Dendritic cell treated with granulocyte-macrophage colony-stimulating factor and Interleukin-4, amounts not matched to agents 40 ng/mL and 50 ng/mL, for 4 days (primary cell): ENCODE results near the gene STAT2.

ENCODE experiments used
- H3K27ac Mint-ChIP-seq: one replicate; pipeline ENCODE4 v1.8.0; 2022; ENCODE audit warnings: mild to moderate bottlenecking, mixed read lengths
- H3K27me3 Mint-ChIP-seq: one replicate; pipeline ENCODE4 v1.8.0; 2022; ENCODE audit warnings: mild to moderate bottlenecking, mixed read lengths
- H3K36me3 Mint-ChIP-seq: one replicate; pipeline ENCODE4 v1.8.0; 2022; ENCODE audit warnings: low read depth, mixed read lengths
- H3K4me1 Mint-ChIP-seq: one replicate; pipeline ENCODE4 v1.8.0; 2022; ENCODE audit warnings: low read depth, mixed read lengths
- H3K4me3 Mint-ChIP-seq: one replicate; pipeline ENCODE4 v1.8.0; 2022; ENCODE audit warnings: mild to moderate bottlenecking, moderate library complexity, mixed read lengths
- H3K9me3 Mint-ChIP-seq: one replicate; pipeline ENCODE4 v1.8.0; 2022; ENCODE audit warnings: mixed read lengths
- intact Hi-C: fragments of 100-400 bp; cut with micrococcal nuclease; formaldehyde crosslinking; loops from one replicate; pipeline ENCODE4 v1.15.0; 2022

Gene STAT2

GRCh38 chr12:56300644-56301464 is 59.1 kb downstream of the STAT2 start:
- Mint-ChIP-seq H3K36me3 (peaks cover 52% of the 10 kb centered on the region), H3K4me3 (peak overlapping the region; percentile 95), H3K27me3 (no peaks in the 10 kb centered on the region), H3K4me1 (peaks cover 54% of the 10 kb centered on the region), H3K9me3 (no peaks in the 10 kb centered on the region), H3K27ac (peak overlapping the region; percentile 99)
- intact Hi-C loops: loop anchor here (1.0 kb wide), 2 partner anchors 15 to 34 kb away; no protein-coding TSS in a partner anchor

GRCh38 chr12:56299853-56300643 is 59.9 kb downstream of the STAT2 start, which contains the start of gene CS:
Gene CS (minus strand): TSS chr12:56300330. CDS start chr12:56300201, 129 bp downstream.
- Mint-ChIP-seq H3K27me3 (no peaks in the 10 kb centered on the region), H3K9me3 (no peaks in the 10 kb centered on the region), H3K4me3 (peak within 1 kb of the TSS; percentile 95), H3K36me3 (peaks cover 44% of the 10 kb centered on the region), H3K4me1 (peaks cover 54% of the 10 kb centered on the region), H3K27ac (peak within 1 kb of the TSS; percentile 99)
- intact Hi-C loops: loop anchor here (1.0 kb wide), 2 partner anchors 16 to 33 kb away; no protein-coding TSS in a partner anchor

- no peaks in the 10 kb centered on the region for H3K9me3 Mint-ChIP-seq
- intact Hi-C loops: no loop called here
- H3K27ac Mint-ChIP-seq: peak overlapping the region; percentile 99
- H3K4me1 Mint-ChIP-seq: peaks cover 54% of the 10 kb centered on the region
- no peaks in the 10 kb centered on the region for H3K27me3 Mint-ChIP-seq
- peaks cover 41% of the 10 kb centered on the region for H3K36me3 Mint-ChIP-seq
- peak overlapping the region; percentile 95 for H3K4me3 Mint-ChIP-seq
Observed at GRCh38 chr12:56299308-56299852, 60.5 kb downstream of the STAT2 start.

- Mint-ChIP-seq H3K4me1 (peaks cover 58% of the 10 kb centered on the region), H3K36me3 (peaks cover 46% of the 10 kb centered on the region), H3K27ac (peak overlapping the region; percentile 99), H3K9me3 (no peaks in the 10 kb centered on the region), H3K4me3 (peak overlapping the region; percentile 95), H3K27me3 (no peaks in the 10 kb centered on the region)
- intact Hi-C loops: no loop called here
Observed at GRCh38 chr12:56298828-56299227, 61.1 kb downstream of the STAT2 start.

- H3K27me3 Mint-ChIP-seq: no peaks in the 10 kb centered on the region
- H3K36me3 Mint-ChIP-seq: peaks cover 54% of the 10 kb centered on the region
- no peaks in the 10 kb centered on the region for H3K9me3 Mint-ChIP-seq
- peak overlapping the region; percentile 34 for H3K27ac Mint-ChIP-seq
- intact Hi-C loops: no loop called here
- peaks cover 64% of the 10 kb centered on the region for H3K4me1 Mint-ChIP-seq
- peak overlapping the region; percentile 26 for H3K4me3 Mint-ChIP-seq
Observed at GRCh38 chr12:56297400-56297799, 62.5 kb downstream of the STAT2 start.

- peaks cover 61% of the 10 kb centered on the region for H3K36me3 Mint-ChIP-seq
- H3K27ac Mint-ChIP-seq: no peak overlapping the region
- no peaks in the 10 kb centered on the region for H3K27me3 Mint-ChIP-seq
- H3K9me3 Mint-ChIP-seq: no peaks in the 10 kb centered on the region
- H3K4me1 Mint-ChIP-seq: peaks cover 56% of the 10 kb centered on the region
- H3K4me3 Mint-ChIP-seq: no peak overlapping the region
- intact Hi-C loops: no loop called here
Observed at GRCh38 chr12:56296295-56296694, 63.6 kb downstream of the STAT2 start.

- H3K36me3 Mint-ChIP-seq: peaks cover 66% of the 10 kb centered on the region
- no peak overlapping the region for H3K4me3 Mint-ChIP-seq
- peaks cover 44% of the 10 kb centered on the region for H3K4me1 Mint-ChIP-seq
- no peak overlapping the region for H3K27ac Mint-ChIP-seq
- no peaks in the 10 kb centered on the region for H3K9me3 Mint-ChIP-seq
- H3K27me3 Mint-ChIP-seq: no peaks in the 10 kb centered on the region
- intact Hi-C loops: no loop called here
Observed at GRCh38 chr12:56293795-56294194, 66.1 kb downstream of the STAT2 start.
